ENCODE results near the gene RPL5. TPM values are rescaled to one million over a fixed set of nuclear protein-coding genes. Genes with fewer than 3 reads are reported as not detected.

Gene RPL5
- total and polyA plus RNA-seq, 2 experiments from 2014 or later, result 726 to 1,737 TPM

DNA sequence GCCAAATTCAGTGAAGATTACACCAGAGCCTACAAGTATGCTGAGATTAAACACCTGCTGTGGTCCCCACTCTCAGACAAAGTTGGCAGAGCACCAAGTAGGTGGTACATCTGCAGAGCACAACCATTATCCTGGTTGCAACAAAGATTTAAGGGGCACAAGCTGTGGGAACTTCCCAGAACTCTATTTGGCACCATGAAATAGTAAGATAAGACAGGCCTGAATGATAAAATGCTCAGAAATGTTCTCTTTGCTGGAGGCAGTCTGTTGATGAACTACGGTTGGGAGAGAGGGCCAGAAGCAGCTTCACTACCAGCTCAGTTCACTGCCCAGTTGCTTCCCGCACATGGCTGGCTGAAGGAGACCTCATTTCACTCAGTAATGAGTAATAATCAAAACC is 19.9 kb downstream of the RPL5 start:
- Histone ChIP-seq H4K20me1 (ENCODE audit: insufficient read depth, poor library complexity, severe bottlenecking) (no peaks in the 10 kb centered on the region), H3K36me3 (replicated peaks; ENCODE audit: insufficient read depth, low read depth) (no peaks in the 10 kb centered on the region), H3K9me3 (ENCODE audit: low read depth) (no peaks in the 10 kb centered on the region), H3K4me1 (ENCODE audit: insufficient read depth) (no peaks in the 10 kb centered on the region), H3K27me3 (no peaks in the 10 kb centered on the region), H3K9me2 (replicated peaks; ENCODE audit: insufficient read depth) (no peaks in the 10 kb centered on the region), H3K79me2 (no peaks in the 10 kb centered on the region), H3K27ac (no peak overlapping the region), H2AFZ (no peak overlapping the region), H3K4me2 (no peak overlapping the region), H3K4me3 (no peak overlapping the region)
- no peak for DNase-seq (ENCODE audit: low spot score)
- 87% methylated on average over 2 of the region's 2 CpGs for WGBS (ENCODE audit: low lambda C conversion rate, missing lambda C conversion rate)
- TF ChIP-seq, protein P1, sequence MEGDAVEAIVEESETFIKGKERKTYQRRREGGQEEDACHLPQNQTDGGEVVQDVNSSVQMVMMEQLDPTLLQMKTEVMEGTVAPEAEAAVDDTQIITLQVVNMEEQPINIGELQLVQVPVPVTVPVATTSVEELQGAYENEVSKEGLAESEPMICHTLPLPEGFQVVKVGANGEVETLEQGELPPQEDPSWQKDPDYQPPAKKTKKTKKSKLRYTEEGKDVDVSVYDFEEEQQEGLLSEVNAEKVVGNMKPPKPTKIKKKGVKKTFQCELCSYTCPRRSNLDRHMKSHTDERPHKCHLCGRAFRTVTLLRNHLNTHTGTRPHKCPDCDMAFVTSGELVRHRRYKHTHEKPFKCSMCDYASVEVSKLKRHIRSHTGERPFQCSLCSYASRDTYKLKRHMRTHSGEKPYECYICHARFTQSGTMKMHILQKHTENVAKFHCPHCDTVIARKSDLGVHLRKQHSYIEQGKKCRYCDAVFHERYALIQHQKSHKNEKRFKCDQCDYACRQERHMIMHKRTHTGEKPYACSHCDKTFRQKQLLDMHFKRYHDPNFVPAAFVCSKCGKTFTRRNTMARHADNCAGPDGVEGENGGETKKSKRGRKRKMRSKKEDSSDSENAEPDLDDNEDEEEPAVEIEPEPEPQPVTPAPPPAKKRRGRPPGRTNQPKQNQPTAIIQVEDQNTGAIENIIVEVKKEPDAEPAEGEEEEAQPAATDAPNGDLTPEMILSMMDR (IDR thresholded peaks at IDR 0.05; ENCODE audit: poor library complexity), result no peak
- no peak for TF ChIP-seq EZH2phosphoT487 (IDR thresholded peaks at IDR 0.05; ENCODE audit: low read depth, severe bottlenecking, unreplicated experiment)
- TF ChIP-seq EZH2 (IDR thresholded peaks at IDR 0.05; ENCODE audit: borderline replicate concordance), result no peak

DNA sequence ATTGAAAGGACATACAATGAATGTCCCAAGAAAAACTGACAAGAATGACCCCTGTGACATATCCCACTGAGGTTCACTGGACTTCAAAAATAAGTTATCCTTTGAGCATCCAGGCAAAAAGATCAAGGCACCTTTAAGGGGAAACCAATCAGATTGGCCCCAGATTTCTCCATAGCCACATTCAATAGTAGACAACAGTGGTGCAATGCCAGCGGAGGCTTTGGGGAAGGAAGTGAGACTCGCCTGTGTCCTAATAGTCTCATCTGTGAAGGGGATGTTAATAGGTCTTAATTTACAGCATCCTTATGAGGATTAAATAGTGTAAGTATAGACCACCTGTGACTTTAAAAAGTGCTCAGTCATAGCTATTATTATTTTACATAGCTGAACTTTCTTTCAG is 21.5 kb downstream of the RPL5 start:
- Histone ChIP-seq H3K4me3 (no peak overlapping the region), H3K9me2 (replicated peaks; ENCODE audit: insufficient read depth) (no peaks in the 10 kb centered on the region), H3K27ac (no peak overlapping the region), H4K20me1 (ENCODE audit: insufficient read depth, poor library complexity, severe bottlenecking) (no peaks in the 10 kb centered on the region), H3K79me2 (no peaks in the 10 kb centered on the region), H3K9me3 (ENCODE audit: low read depth) (no peaks in the 10 kb centered on the region), H3K27me3 (no peaks in the 10 kb centered on the region), H3K4me2 (no peak overlapping the region), H3K4me1 (ENCODE audit: insufficient read depth) (no peaks in the 10 kb centered on the region), H2AFZ (no peak overlapping the region), H3K36me3 (replicated peaks; ENCODE audit: insufficient read depth, low read depth) (no peaks in the 10 kb centered on the region)
- WGBS (ENCODE audit: low lambda C conversion rate, missing lambda C conversion rate), result 84% methylated on average over 2 of the region's 2 CpGs
- DNase-seq (ENCODE audit: low spot score), result no peak
- TF ChIP-seq EZH2 (IDR thresholded peaks at IDR 0.05; ENCODE audit: borderline replicate concordance), result no peak

DNA sequence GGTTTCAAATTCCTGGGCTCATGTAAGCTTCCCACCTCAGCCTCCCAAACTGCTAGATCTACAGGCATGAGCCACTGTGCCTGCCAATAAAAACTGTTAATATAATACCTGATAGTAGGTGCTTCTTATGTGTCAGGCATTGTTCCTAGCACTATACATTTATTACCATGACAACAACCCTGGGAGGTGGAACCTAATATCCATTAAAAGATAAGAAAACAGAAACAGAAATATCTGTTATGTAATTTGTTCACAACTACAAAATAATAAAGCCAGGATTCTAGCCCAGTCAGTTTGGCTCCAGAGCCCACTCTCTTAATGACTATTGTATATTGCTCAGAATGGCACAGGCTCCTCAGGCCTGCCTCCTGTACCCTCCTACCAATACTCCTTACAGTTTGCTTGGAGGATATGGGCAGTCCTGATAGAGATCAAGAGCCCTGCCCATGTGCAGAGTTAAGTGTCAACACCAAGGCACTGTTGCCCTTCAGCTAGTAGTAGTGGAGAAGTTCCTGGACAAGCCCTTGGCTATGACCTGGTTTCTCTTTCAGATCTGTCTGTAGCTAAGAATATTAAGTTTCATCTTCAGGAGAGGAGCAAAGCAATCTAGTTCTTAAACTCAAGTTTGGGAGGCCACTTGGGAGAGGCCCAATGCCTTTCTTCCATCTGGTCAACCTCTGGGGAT is 22.4 kb downstream of the RPL5 start:
- H3K27ac ChIP-seq, result peak overlapping the region; percentile 3
- H4K20me1 ChIP-seq (ENCODE audit: insufficient read depth, poor library complexity, severe bottlenecking), result no peaks in the 10 kb centered on the region
- no peaks in the 10 kb centered on the region for H3K27me3 ChIP-seq
- no peak overlapping the region for H3K4me2 ChIP-seq
- H3K9me2 ChIP-seq (replicated peaks; ENCODE audit: insufficient read depth), result no peaks in the 10 kb centered on the region
- no peaks in the 10 kb centered on the region for H3K79me2 ChIP-seq
- no peaks in the 10 kb centered on the region for H3K4me1 ChIP-seq (ENCODE audit: insufficient read depth)
- H3K4me3 ChIP-seq, result no peak overlapping the region
- no peak overlapping the region for H2AFZ ChIP-seq
- H3K36me3 ChIP-seq (replicated peaks; ENCODE audit: insufficient read depth, low read depth), result no peaks in the 10 kb centered on the region
- DNase-seq (ENCODE audit: low spot score), result no peak
- TF ChIP-seq EZH2 (IDR thresholded peaks at IDR 0.05; ENCODE audit: borderline replicate concordance), result no peak
- no peak for TF ChIP-seq EZH2phosphoT487 (IDR thresholded peaks at IDR 0.05; ENCODE audit: low read depth, severe bottlenecking, unreplicated experiment)
- H3K9me3 ChIP-seq (ENCODE audit: low read depth), result no peaks in the 10 kb centered on the region

DNA sequence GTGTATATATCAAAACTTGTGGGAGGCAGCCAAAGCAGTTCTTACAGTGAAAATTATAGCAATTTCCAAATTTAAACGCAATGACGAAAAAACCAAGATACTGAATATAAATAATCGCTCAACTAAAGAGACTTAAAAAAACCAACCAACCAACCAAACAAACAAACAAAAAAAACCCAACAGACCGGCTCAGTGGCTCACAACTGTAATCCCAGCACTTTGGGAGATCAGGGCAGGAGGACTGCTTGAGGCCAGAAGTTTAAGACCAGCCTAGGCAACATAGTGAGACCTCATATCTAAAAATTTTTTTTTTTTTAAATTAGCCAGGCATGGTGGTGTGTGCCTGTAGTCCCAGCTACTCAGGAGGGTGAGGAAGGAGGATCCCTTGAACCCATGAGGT is 23.4 kb downstream of the RPL5 start:
- Histone ChIP-seq H3K4me2 (no peak overlapping the region), H3K27me3 (no peaks in the 10 kb centered on the region), H3K9me3 (ENCODE audit: low read depth) (no peaks in the 10 kb centered on the region), H4K20me1 (ENCODE audit: insufficient read depth, poor library complexity, severe bottlenecking) (no peaks in the 10 kb centered on the region), H3K79me2 (no peaks in the 10 kb centered on the region), H2AFZ (no peak overlapping the region), H3K4me3 (no peak overlapping the region), H3K9me2 (replicated peaks; ENCODE audit: insufficient read depth) (no peaks in the 10 kb centered on the region), H3K27ac (no peak overlapping the region), H3K36me3 (replicated peaks; ENCODE audit: insufficient read depth, low read depth) (no peaks in the 10 kb centered on the region), H3K4me1 (ENCODE audit: insufficient read depth) (no peaks in the 10 kb centered on the region)
- WGBS (ENCODE audit: low lambda C conversion rate, missing lambda C conversion rate), result 86% methylated on average over 4 of the region's 4 CpGs
- no peak for DNase-seq (ENCODE audit: low spot score)
- TF ChIP-seq EZH2 (IDR thresholded peaks at IDR 0.05; ENCODE audit: borderline replicate concordance), result no peak

DNA sequence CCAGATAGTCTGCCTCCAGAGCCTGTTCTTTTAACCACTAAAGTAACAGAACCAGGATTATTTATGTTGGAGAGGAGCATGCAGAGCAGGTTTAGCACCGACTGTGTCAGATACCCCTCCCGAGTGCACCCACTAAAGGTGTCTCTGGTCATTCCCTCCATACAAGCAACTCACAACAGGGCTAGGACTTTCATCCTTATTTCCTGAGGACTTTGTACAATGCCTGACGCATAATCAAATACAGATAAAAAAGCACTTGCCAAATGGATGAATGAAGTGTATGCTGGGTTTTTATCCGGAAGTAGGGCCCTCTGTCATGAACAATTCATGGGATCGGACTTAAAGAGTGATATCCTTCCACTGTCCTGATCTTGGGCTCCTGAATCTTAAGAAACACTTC is 26.0 kb downstream of the RPL5 start:
- Histone ChIP-seq H3K4me1 (ENCODE audit: insufficient read depth) (no peaks in the 10 kb centered on the region), H3K4me2 (no peak overlapping the region), H3K9me3 (ENCODE audit: low read depth) (no peaks in the 10 kb centered on the region), H4K20me1 (ENCODE audit: insufficient read depth, poor library complexity, severe bottlenecking) (no peaks in the 10 kb centered on the region), H3K36me3 (replicated peaks; ENCODE audit: insufficient read depth, low read depth) (no peaks in the 10 kb centered on the region), H3K79me2 (no peaks in the 10 kb centered on the region), H3K27me3 (no peaks in the 10 kb centered on the region), H3K27ac (no peak overlapping the region), H2AFZ (no peak overlapping the region), H3K4me3 (no peak overlapping the region), H3K9me2 (replicated peaks; ENCODE audit: insufficient read depth) (no peaks in the 10 kb centered on the region)
- TF ChIP-seq, protein P1 (IDR thresholded peaks at IDR 0.05; ENCODE audit: poor library complexity), result no peak
- no peak for TF ChIP-seq EZH2 (IDR thresholded peaks at IDR 0.05; ENCODE audit: borderline replicate concordance)
- DNase-seq (ENCODE audit: low spot score), result no peak
- 72% methylated on average over 5 of the region's 5 CpGs for WGBS (ENCODE audit: low lambda C conversion rate, missing lambda C conversion rate)
